Measurements from ENCODE around the gene DPF1.

- TF ChIP-seq, protein P1, sequence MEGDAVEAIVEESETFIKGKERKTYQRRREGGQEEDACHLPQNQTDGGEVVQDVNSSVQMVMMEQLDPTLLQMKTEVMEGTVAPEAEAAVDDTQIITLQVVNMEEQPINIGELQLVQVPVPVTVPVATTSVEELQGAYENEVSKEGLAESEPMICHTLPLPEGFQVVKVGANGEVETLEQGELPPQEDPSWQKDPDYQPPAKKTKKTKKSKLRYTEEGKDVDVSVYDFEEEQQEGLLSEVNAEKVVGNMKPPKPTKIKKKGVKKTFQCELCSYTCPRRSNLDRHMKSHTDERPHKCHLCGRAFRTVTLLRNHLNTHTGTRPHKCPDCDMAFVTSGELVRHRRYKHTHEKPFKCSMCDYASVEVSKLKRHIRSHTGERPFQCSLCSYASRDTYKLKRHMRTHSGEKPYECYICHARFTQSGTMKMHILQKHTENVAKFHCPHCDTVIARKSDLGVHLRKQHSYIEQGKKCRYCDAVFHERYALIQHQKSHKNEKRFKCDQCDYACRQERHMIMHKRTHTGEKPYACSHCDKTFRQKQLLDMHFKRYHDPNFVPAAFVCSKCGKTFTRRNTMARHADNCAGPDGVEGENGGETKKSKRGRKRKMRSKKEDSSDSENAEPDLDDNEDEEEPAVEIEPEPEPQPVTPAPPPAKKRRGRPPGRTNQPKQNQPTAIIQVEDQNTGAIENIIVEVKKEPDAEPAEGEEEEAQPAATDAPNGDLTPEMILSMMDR (IDR thresholded peaks at IDR 0.05): no peak
- no peak for TF ChIP-seq POLR2AphosphoS5 (IDR thresholded peaks at IDR 0.05)
- no peak for TF ChIP-seq POLR2A (IDR thresholded peaks at IDR 0.05)
Measured at GRCh38 chr19:38183251-38183897, 40.6 kb downstream of the DPF1 start.
